Measurements from ENCODE around the gene PIK3R4.

Gene PIK3R4

DNA sequence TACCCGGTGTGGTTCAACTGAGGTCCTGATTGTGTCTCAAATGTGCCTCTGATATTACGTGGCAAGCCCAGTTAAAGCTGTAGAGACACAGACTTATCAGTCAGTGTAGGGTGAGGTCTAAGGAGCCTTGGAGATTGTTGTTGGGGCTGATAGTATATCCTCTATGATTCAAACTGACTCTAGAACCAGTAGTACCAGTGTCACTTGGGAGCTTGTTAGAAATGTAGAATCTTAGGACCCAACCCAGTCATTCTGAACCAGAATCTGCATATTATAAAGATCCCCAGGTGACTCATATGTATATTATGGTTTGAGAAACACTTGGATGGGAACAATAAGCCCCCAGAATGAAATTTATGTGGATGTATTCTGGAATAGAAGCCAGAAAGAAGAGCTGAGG, 83.5 kb downstream of the PIK3R4 start:
- DNase-seq (ENCODE audit: low read depth), result no peak
- H3K4me3 ChIP-seq (ENCODE audit: low read depth, low read length), result no peak overlapping the region
- TF ChIP-seq, protein P1, sequence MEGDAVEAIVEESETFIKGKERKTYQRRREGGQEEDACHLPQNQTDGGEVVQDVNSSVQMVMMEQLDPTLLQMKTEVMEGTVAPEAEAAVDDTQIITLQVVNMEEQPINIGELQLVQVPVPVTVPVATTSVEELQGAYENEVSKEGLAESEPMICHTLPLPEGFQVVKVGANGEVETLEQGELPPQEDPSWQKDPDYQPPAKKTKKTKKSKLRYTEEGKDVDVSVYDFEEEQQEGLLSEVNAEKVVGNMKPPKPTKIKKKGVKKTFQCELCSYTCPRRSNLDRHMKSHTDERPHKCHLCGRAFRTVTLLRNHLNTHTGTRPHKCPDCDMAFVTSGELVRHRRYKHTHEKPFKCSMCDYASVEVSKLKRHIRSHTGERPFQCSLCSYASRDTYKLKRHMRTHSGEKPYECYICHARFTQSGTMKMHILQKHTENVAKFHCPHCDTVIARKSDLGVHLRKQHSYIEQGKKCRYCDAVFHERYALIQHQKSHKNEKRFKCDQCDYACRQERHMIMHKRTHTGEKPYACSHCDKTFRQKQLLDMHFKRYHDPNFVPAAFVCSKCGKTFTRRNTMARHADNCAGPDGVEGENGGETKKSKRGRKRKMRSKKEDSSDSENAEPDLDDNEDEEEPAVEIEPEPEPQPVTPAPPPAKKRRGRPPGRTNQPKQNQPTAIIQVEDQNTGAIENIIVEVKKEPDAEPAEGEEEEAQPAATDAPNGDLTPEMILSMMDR (IDR thresholded peaks at IDR 0.05; ENCODE audit: insufficient read depth, low read depth, low read length, missing control alignments), result no peak

- no peak for DNase-seq (ENCODE audit: low read depth)
- TF ChIP-seq, protein P1 (IDR thresholded peaks at IDR 0.05; ENCODE audit: insufficient read depth, low read depth, low read length, missing control alignments), result no peak
- H3K4me3 ChIP-seq (ENCODE audit: low read depth, low read length), result no peak overlapping the region
Measured at GRCh38 chr3:130662501-130662996, 84.1 kb downstream of the PIK3R4 start.

- DNase-seq (ENCODE audit: low read depth), result no peak
- TF ChIP-seq, protein P1 (IDR thresholded peaks at IDR 0.05; ENCODE audit: insufficient read depth, low read depth, low read length, missing control alignments), result no peak
Measured at GRCh38 chr3:130661140-130661891, 85.3 kb downstream of the PIK3R4 start.

DNA sequence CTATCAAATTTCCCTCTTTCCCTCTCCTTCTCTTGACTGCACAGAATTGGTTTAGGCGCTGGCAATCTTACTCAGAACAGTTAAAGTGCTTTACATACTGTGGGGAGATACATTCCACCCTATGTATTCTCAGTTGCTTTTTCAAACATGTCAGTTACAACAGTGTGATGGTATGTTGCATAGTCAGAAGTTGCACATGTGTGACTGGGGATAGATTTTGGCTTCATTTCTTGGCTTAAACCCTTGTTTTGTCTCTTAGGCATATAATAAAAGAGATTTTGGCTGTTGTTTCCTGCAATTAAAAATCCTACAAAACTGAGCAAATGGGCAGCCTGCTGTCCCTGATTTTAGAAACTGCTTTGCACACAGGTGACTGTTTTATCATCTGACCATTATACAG, 86.7 kb downstream of the PIK3R4 start:
- no peak for DNase-seq (ENCODE audit: low read depth)
- H3K4me3 ChIP-seq (ENCODE audit: low read depth, low read length), result no peak overlapping the region
- TF ChIP-seq, protein P1 (IDR thresholded peaks at IDR 0.05; ENCODE audit: insufficient read depth, low read depth, low read length, missing control alignments), result no peak

More at GRCh38 chr3:130661140-130661891, 85.3 kb downstream of the PIK3R4 start:
- H3K4me3 ChIP-seq (ENCODE audit: low read depth, low read length), result no peak overlapping the region

DNA sequence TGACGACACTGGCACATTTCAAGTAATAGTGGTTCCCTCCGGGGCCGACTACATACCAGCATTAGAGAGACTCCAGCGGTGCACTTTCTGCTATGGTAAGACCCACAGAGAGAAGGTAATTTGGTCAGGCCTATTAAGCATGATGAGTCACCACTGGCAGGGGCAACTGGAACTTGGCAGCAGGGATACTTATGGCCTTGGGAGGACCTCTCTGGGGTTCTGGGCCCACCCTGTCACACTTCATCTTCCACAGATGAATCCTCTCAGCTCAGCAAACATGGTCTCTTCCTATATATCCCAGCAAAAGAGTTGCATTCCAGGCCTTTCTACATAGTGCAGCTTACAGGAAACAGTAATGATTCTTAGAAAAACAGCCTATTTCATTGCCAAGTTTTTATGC, 88.0 kb downstream of the PIK3R4 start:
- TF ChIP-seq, protein P1 (IDR thresholded peaks at IDR 0.05; ENCODE audit: insufficient read depth, low read depth, low read length, missing control alignments), result no peak
- no peak for DNase-seq (ENCODE audit: low read depth)
- H3K4me3 ChIP-seq (ENCODE audit: low read depth, low read length), result no peak overlapping the region

- TF ChIP-seq, protein P1 (IDR thresholded peaks at IDR 0.05; ENCODE audit: insufficient read depth, low read depth, low read length, missing control alignments), result no peak
- no peak overlapping the region for H3K4me3 ChIP-seq (ENCODE audit: low read depth, low read length)
- DNase-seq (ENCODE audit: low read depth), result no peak
Measured at GRCh38 chr3:130656627-130657026, 90.0 kb downstream of the PIK3R4 start.

- no peak overlapping the region for H3K4me3 ChIP-seq (ENCODE audit: low read depth, low read length)
- TF ChIP-seq, protein P1 (IDR thresholded peaks at IDR 0.05; ENCODE audit: insufficient read depth, low read depth, low read length, missing control alignments), result no peak
- no peak for DNase-seq (ENCODE audit: low read depth)
Measured at GRCh38 chr3:130654921-130655320, 91.7 kb downstream of the PIK3R4 start.
